IMR-90 (cell line): Measurements from ENCODE around the gene SFPQ. TPM values are rescaled to one million over a fixed set of nuclear protein-coding genes. Genes with fewer than 3 reads are reported as not detected.

Experiments used
- ATAC-seq: fragments of 200-7000 bp; cut with Tn5 transposase; 2 replicates; pipeline ENCODE4 v1.9.1; 2020; ENCODE audit warnings: low read depth, mild to moderate bottlenecking, moderate library complexity
- BruUV-seq: library from RNA; stranded (reverse); fragments of 400-500 nt; replicated peaks from 2 replicates; lab custom pipeline; 2021; lab: Mats Ljungman, UMichigan
- CTCF ChIA-PET: fragments of 300-600 bp; formaldehyde crosslinking; extraction: SDS; loops from one replicate; lab custom pipeline; 2021; ENCODE audit warnings: antibody characterized with exemption; lab: Yijun Ruan, JAX
- POLR2A ChIA-PET: fragments of 300-600 bp; sonication (Branson Sonifier 250); formaldehyde crosslinking; loops from one replicate; lab custom pipeline; 2022; ENCODE audit warnings: antibody characterized with exemption; ENCODE audit not compliant: unreplicated experiment; lab: Charles Lee
- DNase-seq: peaks from one replicate; pipeline ENCODE4 v3.0.0; 2013
- H2AFZ ChIP-seq: replicated peaks from 2 replicates; pipeline ENCODE3; 2013; ENCODE audit warnings: low read length, mild to moderate bottlenecking; ENCODE audit not compliant: poor library complexity
- H2AK5ac ChIP-seq: 2 replicates; pipeline ENCODE4 v1.6.1; 2013; ENCODE audit warnings: low read depth, low read length, inconsistent platforms
- H2AK9ac ChIP-seq: replicated peaks from 2 replicates; pipeline ENCODE3; 2013; ENCODE audit warnings: mild to moderate bottlenecking, low read depth, low read length, moderate library complexity; ENCODE audit not compliant: poor library complexity
- H2BK120ac ChIP-seq: 2 replicates; pipeline ENCODE4 v1.6.1; 2013; ENCODE audit warnings: low read depth, low read length, inconsistent platforms
- H2BK15ac ChIP-seq: 3 replicates; pipeline ENCODE4 v1.6.1; 2013; ENCODE audit warnings: low read depth, low read length, inconsistent platforms
- H2BK20ac ChIP-seq: 2 replicates; pipeline ENCODE4 v1.6.1; 2013; ENCODE audit warnings: low read depth, mild to moderate bottlenecking, inconsistent platforms, low read length, moderate library complexity
- H2BK5ac ChIP-seq: 2 replicates; pipeline ENCODE4 v1.6.1; 2013; ENCODE audit warnings: mild to moderate bottlenecking, low read depth, low read length, inconsistent platforms; ENCODE audit not compliant: poor library complexity, severe bottlenecking
- H3K14ac ChIP-seq: replicated peaks from 2 replicates; pipeline ENCODE4 v1.6.1; 2013; ENCODE audit warnings: low read depth, low read length, inconsistent platforms
- H3K18ac ChIP-seq: 2 replicates; pipeline ENCODE4 v1.6.1; 2013; ENCODE audit warnings: low read depth, low read length, control low read depth
- H3K23ac ChIP-seq: 2 replicates; pipeline ENCODE4 v1.6.1; 2013; ENCODE audit warnings: low read depth, low read length, inconsistent platforms
- H3K27ac ChIP-seq: 2 replicates; pipeline ENCODE4 v1.5.1; 2013; ENCODE audit warnings: mild to moderate bottlenecking, control low read depth, low read length; ENCODE audit not compliant: insufficient read depth
- H3K27me3 ChIP-seq: 2 replicates; pipeline ENCODE4 v1.6.1; 2013; ENCODE audit warnings: low read length; ENCODE audit not compliant: control insufficient read depth, insufficient read depth
- H3K36me3 ChIP-seq: 2 replicates; pipeline ENCODE4 v1.6.1; 2013; ENCODE audit warnings: low read length, mixed read lengths; ENCODE audit not compliant: control insufficient read depth, insufficient read depth
- H3K4ac ChIP-seq: 2 replicates; pipeline ENCODE4 v1.6.1; 2013; ENCODE audit warnings: low read depth, low read length, inconsistent platforms
- H3K4me1 ChIP-seq: 2 replicates; pipeline ENCODE4 v1.6.1; 2013; ENCODE audit warnings: low read length, mixed read lengths; ENCODE audit not compliant: control insufficient read depth, insufficient read depth
- H3K4me2 ChIP-seq: 2 replicates; pipeline ENCODE4 v1.6.1; 2013; ENCODE audit warnings: low read depth, mild to moderate bottlenecking, control low read depth, low read length, moderate library complexity
- H3K4me3 ChIP-seq: 2 replicates; pipeline ENCODE4 v1.5.1; 2013; ENCODE audit warnings: low read depth, mild to moderate bottlenecking, control low read depth, low read length, moderate library complexity; ENCODE audit not compliant: insufficient read depth
- H3K56ac ChIP-seq: 2 replicates; pipeline ENCODE4 v1.6.1; 2013; ENCODE audit warnings: low read length, inconsistent platforms; ENCODE audit not compliant: insufficient read depth; ENCODE audit errors: extremely low read depth
- H3K79me1 ChIP-seq, 2 experiments: 2 replicates each; pipeline ENCODE4 v1.6.1; 2013; ENCODE audit warnings: low read length in 2 of 2, inconsistent platforms in 1 of 2, low read depth in 1 of 2
- H3K9ac ChIP-seq: 2 replicates; pipeline ENCODE4 v1.6.1; 2013; ENCODE audit warnings: low read depth, low read length, control low read depth
- H3K9me1 ChIP-seq: 2 replicates; pipeline ENCODE4 v1.6.1; 2013; ENCODE audit warnings: low read length, inconsistent platforms; ENCODE audit not compliant: insufficient read depth
- H3K9me3 ChIP-seq: 2 replicates; pipeline ENCODE4 v1.6.1; 2013; ENCODE audit warnings: low read length; ENCODE audit not compliant: control insufficient read depth, insufficient read depth
- H4K20me1 ChIP-seq: 2 replicates; pipeline ENCODE4 v1.6.1; 2013; ENCODE audit warnings: low read length, inconsistent platforms; ENCODE audit not compliant: insufficient read depth
- H4K5ac ChIP-seq: 2 replicates; pipeline ENCODE4 v1.6.1; 2013; ENCODE audit warnings: mild to moderate bottlenecking, low read depth, low read length, control low read depth
- H4K8ac ChIP-seq, 2 experiments: 2 replicates each; pipeline ENCODE4 v1.6.1; 2013; ENCODE audit warnings: low read depth in 2 of 2, low read length in 2 of 2, control low read depth in 1 of 2, inconsistent platforms in 1 of 2
- H4K91ac ChIP-seq: 2 replicates; pipeline ENCODE4 v1.6.1; 2013; ENCODE audit warnings: low read depth, low read length, inconsistent platforms; ENCODE audit not compliant: insufficient read depth
- BHLHE40 ChIP-seq: fragments of 150-350 bp; IDR thresholded peaks from 2 replicates; pipeline ENCODE4 v1.6.1; 2016; ENCODE audit warnings: mild to moderate bottlenecking, low read depth, low read length
- CEBPB ChIP-seq: IDR thresholded peaks from 2 replicates; pipeline ENCODE4 v1.6.1; 2012; ENCODE audit warnings: low read depth, low read length, improper control_type of control experiment
- CHD1 ChIP-seq: IDR thresholded peaks from 2 replicates; pipeline ENCODE4 v1.6.1; 2012; ENCODE audit warnings: low read depth, low read length, improper control_type of control experiment
- FOS ChIP-seq: fragments of 150-350 bp; IDR thresholded peaks from 2 replicates; pipeline ENCODE4 v1.6.1; 2016; ENCODE audit warnings: low read depth, low read length
- MAFK ChIP-seq: IDR thresholded peaks from 2 replicates; pipeline ENCODE4 v1.6.1; 2012; ENCODE audit warnings: low read depth, low read length, improper control_type of control experiment
- MAZ ChIP-seq: IDR thresholded peaks from 2 replicates; pipeline ENCODE4 v1.6.1; 2012; ENCODE audit warnings: low read depth, mild to moderate bottlenecking, low read length, improper control_type of control experiment, moderate library complexity, borderline replicate concordance
- MXI1 ChIP-seq: IDR thresholded peaks from 2 replicates; pipeline ENCODE4 v1.6.1; 2012; ENCODE audit warnings: low read depth, mild to moderate bottlenecking, low read length, moderate library complexity, borderline replicate concordance
- NFE2L2 ChIP-seq: fragments of 150-350 bp; IDR thresholded peaks from 2 replicates; pipeline ENCODE4 v1.6.1; 2016; ENCODE audit warnings: low read depth, mild to moderate bottlenecking, low read length
- POLR2A ChIP-seq: IDR thresholded peaks from 2 replicates; pipeline ENCODE4 v1.6.1; 2012; ENCODE audit warnings: mild to moderate bottlenecking, low read depth, low read length
- RAD21 ChIP-seq: IDR thresholded peaks from 2 replicates; pipeline ENCODE4 v1.6.1; 2012; ENCODE audit warnings: low read length, improper control_type of control experiment
- RCOR1 ChIP-seq: IDR thresholded peaks from 2 replicates; pipeline ENCODE4 v1.6.1; 2012; ENCODE audit warnings: mild to moderate bottlenecking, low read length, improper control_type of control experiment; ENCODE audit not compliant: insufficient replicate concordance
- RFX5 ChIP-seq: IDR thresholded peaks from 2 replicates; pipeline ENCODE4 v1.8.0; 2012; ENCODE audit warnings: low read depth, mild to moderate bottlenecking, low read length, moderate library complexity
- SMC3 ChIP-seq: fragments of 150-350 bp; IDR thresholded peaks from 2 replicates; pipeline ENCODE4 v1.6.1; 2016; ENCODE audit warnings: low read depth, mild to moderate bottlenecking, antibody characterized with exemption, low read length, moderate library complexity
- WGBS, 2 experiments: methylation state at CpG; one replicate each; pipeline versions ENCODE4 v1.1.5 to v1.1.7; 2013; ENCODE audit warnings: missing lambda C conversion rate in 2 of 2; ENCODE audit not compliant: insufficient read length in 1 of 2; ENCODE audit errors: extremely low coverage in 2 of 2; 5-methylcytosine and 5-hydroxymethylcytosine counted together
- dilution Hi-C: fragments of 300-500 bp; cut with HindIII; formaldehyde crosslinking; loops from one replicate; pipeline ENCODE4 v1.14.3; 2018; ENCODE audit warnings: low sequenced_read_pairs; ENCODE audit not compliant: unreplicated experiment
- in situ Hi-C: fragments of 300-500 bp; cut with MboI; formaldehyde crosslinking; loops from 3 replicates; pipeline ENCODE4 v1.14.3; 2019; ENCODE audit warnings: low sequenced_read_pairs, inconsistent platforms, mixed read lengths
- intact Hi-C: fragments of 100-400 bp; cut with micrococcal nuclease; formaldehyde crosslinking; loops from 2 replicates; pipeline ENCODE4 v1.10.0; 2022
- polyA plus RNA-seq, 3 experiments: library from polyadenylated mRNA; depleted of rRNA; stranded (reverse); fragments of >200 nt; gene quantifications; 2 replicates each; pipeline ENCODE4 v1.2.3, GENCODE V29; 2012; ENCODE audit warnings: low replicate concordance in 1 of 3
- total RNA-seq: library from RNA; depleted of rRNA; stranded (reverse); fragments of >200 nt; gene quantifications from 2 replicates; pipeline ENCODE4 v1.2.3, GENCODE V29; 2012
- TF ChIP-seq, protein P1 (sequence below): fragments of 150-350 bp; IDR thresholded peaks from 2 replicates; pipeline ENCODE4 v1.6.1; 2016; ENCODE audit warnings: low read depth, mild to moderate bottlenecking, low read length, moderate library complexity, borderline replicate concordance
- TF ChIP-seq, protein P2 (sequence below): conservative IDR thresholded peaks from 2 replicates; pipeline ENCODE4 v1.5.1; 2012; ENCODE audit warnings: mild to moderate bottlenecking, low read depth, low read length, improper control_type of control experiment
- TF ChIP-seq, protein P3 (sequence below): fragments of 150-350 bp; IDR thresholded peaks from 2 replicates; pipeline ENCODE4 v1.6.1; 2017; ENCODE audit warnings: mild to moderate bottlenecking, antibody characterized with exemption, low read length, low read depth

The SFPQ gene
- total and polyA plus RNA-seq, 2 of the 4 experiments (the other 2 are of a cell fraction): 53.9 to 121 TPM

DNA sequence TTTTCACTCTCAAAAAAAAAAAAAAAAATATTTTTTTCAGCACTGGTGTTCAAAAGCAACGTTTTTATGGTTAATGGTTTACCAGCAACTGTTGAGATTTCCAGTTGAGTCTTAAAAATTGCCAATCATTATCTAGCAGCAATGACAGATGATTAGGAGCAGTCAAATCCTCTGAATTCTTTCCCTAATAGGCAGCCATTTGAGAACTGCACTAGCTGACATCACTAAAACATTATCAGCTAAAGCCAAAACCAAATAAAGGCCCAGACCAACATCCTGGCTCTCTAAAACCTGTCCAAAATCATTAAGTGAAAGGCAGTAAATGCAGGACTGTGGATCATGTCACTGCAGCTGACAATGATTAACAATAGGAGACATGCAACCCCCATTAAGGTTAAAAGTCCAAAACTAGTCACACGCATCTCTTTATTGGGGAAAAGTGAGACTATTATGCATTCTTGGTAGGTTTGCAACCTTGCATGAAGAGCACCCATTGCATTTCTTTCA lies 14.0 kb downstream of the SFPQ start:
- Histone ChIP-seq H2BK120ac (no peak overlapping the region), H2AFZ (no peak overlapping the region), H2AK5ac (no peak overlapping the region), H2BK15ac (no peak overlapping the region), H3K56ac (no peak overlapping the region), H3K79me1 (peaks cover 32 to 38% of the 10 kb centered on the region in 2 experiments), H3K23ac (no peak overlapping the region), H3K27me3 (no peaks in the 10 kb centered on the region), H3K4me3 (no peak overlapping the region), H3K4me2 (no peak overlapping the region), H3K18ac (no peak overlapping the region), H3K14ac (no peak overlapping the region), H3K9me1 (peaks cover 6% of the 10 kb centered on the region; the same call in 1 of the 2 replicates), H2BK20ac (no peak overlapping the region), H2BK5ac (no peak overlapping the region), H3K4me1 (no peaks in the 10 kb centered on the region), H3K9ac (no peak overlapping the region), H2AK9ac (no peak overlapping the region), H4K20me1 (peaks cover 79% of the 10 kb centered on the region), H4K91ac (no peak overlapping the region), H3K9me3 (no peaks in the 10 kb centered on the region), H3K36me3 (peaks cover 73% of the 10 kb centered on the region), H4K5ac (no peak overlapping the region), H4K8ac (no peak overlapping the region), H3K27ac (no peak overlapping the region), H3K4ac (no peak overlapping the region)
- no peak for ATAC-seq
- no peak for TF ChIP-seq NFE2L2
- no peak for TF ChIP-seq CEBPB
- TF ChIP-seq, protein P1, sequence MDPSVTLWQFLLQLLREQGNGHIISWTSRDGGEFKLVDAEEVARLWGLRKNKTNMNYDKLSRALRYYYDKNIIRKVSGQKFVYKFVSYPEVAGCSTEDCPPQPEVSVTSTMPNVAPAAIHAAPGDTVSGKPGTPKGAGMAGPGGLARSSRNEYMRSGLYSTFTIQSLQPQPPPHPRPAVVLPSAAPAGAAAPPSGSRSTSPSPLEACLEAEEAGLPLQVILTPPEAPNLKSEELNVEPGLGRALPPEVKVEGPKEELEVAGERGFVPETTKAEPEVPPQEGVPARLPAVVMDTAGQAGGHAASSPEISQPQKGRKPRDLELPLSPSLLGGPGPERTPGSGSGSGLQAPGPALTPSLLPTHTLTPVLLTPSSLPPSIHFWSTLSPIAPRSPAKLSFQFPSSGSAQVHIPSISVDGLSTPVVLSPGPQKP: no peak
- no peak for TF ChIP-seq MAFK
- TF ChIP-seq MXI1: no peak
- TF ChIP-seq RCOR1: no peak
- no peak for TF ChIP-seq BHLHE40
- TF ChIP-seq CHD1: no peak
- no peak for TF ChIP-seq RAD21
- no peak for TF ChIP-seq POLR2A
- TF ChIP-seq RFX5: no peak
- TF ChIP-seq MAZ: no peak
- TF ChIP-seq, protein P2, sequence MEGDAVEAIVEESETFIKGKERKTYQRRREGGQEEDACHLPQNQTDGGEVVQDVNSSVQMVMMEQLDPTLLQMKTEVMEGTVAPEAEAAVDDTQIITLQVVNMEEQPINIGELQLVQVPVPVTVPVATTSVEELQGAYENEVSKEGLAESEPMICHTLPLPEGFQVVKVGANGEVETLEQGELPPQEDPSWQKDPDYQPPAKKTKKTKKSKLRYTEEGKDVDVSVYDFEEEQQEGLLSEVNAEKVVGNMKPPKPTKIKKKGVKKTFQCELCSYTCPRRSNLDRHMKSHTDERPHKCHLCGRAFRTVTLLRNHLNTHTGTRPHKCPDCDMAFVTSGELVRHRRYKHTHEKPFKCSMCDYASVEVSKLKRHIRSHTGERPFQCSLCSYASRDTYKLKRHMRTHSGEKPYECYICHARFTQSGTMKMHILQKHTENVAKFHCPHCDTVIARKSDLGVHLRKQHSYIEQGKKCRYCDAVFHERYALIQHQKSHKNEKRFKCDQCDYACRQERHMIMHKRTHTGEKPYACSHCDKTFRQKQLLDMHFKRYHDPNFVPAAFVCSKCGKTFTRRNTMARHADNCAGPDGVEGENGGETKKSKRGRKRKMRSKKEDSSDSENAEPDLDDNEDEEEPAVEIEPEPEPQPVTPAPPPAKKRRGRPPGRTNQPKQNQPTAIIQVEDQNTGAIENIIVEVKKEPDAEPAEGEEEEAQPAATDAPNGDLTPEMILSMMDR: no peak
- TF ChIP-seq, protein P3, sequence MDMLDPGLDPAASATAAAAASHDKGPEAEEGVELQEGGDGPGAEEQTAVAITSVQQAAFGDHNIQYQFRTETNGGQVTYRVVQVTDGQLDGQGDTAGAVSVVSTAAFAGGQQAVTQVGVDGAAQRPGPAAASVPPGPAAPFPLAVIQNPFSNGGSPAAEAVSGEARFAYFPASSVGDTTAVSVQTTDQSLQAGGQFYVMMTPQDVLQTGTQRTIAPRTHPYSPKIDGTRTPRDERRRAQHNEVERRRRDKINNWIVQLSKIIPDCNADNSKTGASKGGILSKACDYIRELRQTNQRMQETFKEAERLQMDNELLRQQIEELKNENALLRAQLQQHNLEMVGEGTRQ: no peak
- no peak for TF ChIP-seq FOS
- no peak for TF ChIP-seq SMC3
- intact Hi-C loops: loop anchor here (5.0 to 10.0 kb wide), 3 partner anchors 147 to 392 kb away; partner anchors contain the start of genes TMEM35B and ZMYM6
- BruUV-seq: no TSS peak
- in situ Hi-C loops: no loop called here
- dilution Hi-C loops: no loop called here
- POLR2A ChIA-PET: no interaction called here
- WGBS, 2 experiments: no CpG with 5 or more reads among the region's 2 CpGs
- CTCF ChIA-PET: interaction anchor here (0.7 to 1.1 kb wide), 2 partner anchors 12 to 23 kb away, joined by 3 to 4 read pairs; no protein-coding TSS in a partner anchor
- no peak for DNase-seq
